WTC11 (cell line): Measurements from ENCODE around the gene GNAS-AS1. TPM values are rescaled to one million over a fixed set of nuclear protein-coding genes. Genes with fewer than 3 reads are reported as not detected.
A peak's percentile ranks its signal among the peaks of the same experiment; 100 is the strongest.
"Not testable (repeated sequence)": the region's sequence is repeated elsewhere in the genome, so short reads cannot be mapped to it uniquely, and the experiment has no call there.

ENCODE experiments used
- ATAC-seq: fragments of 200-7000 bp; cut with Tn5 transposase; 2 replicates; pipeline ENCODE4 v1.10.0; 2021; ENCODE audit warnings: mild to moderate bottlenecking, moderate library complexity
- CTCF ChIA-PET: fragments of 300-600 bp; sonication (Branson Sonifier 250); formaldehyde crosslinking; loops from one replicate; lab custom pipeline; 2021; ENCODE audit warnings: antibody characterized with exemption; lab: Charles Lee
- POLR2A ChIA-PET: fragments of 350-600 bp; sonication (Branson Sonifier 250); formaldehyde crosslinking; loops from one replicate; lab custom pipeline; 2021; ENCODE audit warnings: antibody characterized with exemption; lab: Charles Lee
- DNase-seq: peaks from one replicate; pipeline ENCODE4 v3.0.0; 2021; ENCODE audit warnings: low spot score
- H3K27ac Mint-ChIP-seq: 2 replicates; pipeline ENCODE4 v1.8.0; 2021; ENCODE audit warnings: mixed read lengths
- H3K27me3 Mint-ChIP-seq: 2 replicates; pipeline ENCODE4 v1.8.0; 2021; ENCODE audit warnings: low read depth, mild to moderate bottlenecking, moderate library complexity, mixed read lengths
- H3K36me3 Mint-ChIP-seq: 2 replicates; pipeline ENCODE4 v1.8.0; 2021; ENCODE audit warnings: mixed read lengths
- H3K4me1 Mint-ChIP-seq: 2 replicates; pipeline ENCODE4 v1.8.0; 2022; ENCODE audit warnings: mixed read lengths
- H3K4me3 Mint-ChIP-seq: 2 replicates; pipeline ENCODE4 v1.8.0; 2021; ENCODE audit warnings: mild to moderate bottlenecking, moderate library complexity, mixed read lengths
- H3K9me3 Mint-ChIP-seq: 2 replicates; pipeline ENCODE4 v1.8.0; 2021; ENCODE audit warnings: mixed read lengths
- ATF3 ChIP-seq: sonication (generic); formaldehyde crosslinking; conservative IDR thresholded peaks from 2 replicates; pipeline ENCODE4 v1.8.1; 2022; ENCODE audit warnings: mild to moderate bottlenecking, missing genetic modification reagents
- CTCF ChIP-seq: fragments of 200-600 bp; IDR thresholded peaks from 2 replicates; pipeline ENCODE4 v1.8.0; 2022; ENCODE audit warnings: antibody characterized with exemption
- EMX1 ChIP-seq: fragments of 250-450 bp; sonication (Bioruptor Pico); IDR thresholded peaks from 2 replicates; pipeline ENCODE4 v1.8.0; 2021; ENCODE audit warnings: mild to moderate bottlenecking
- ERG ChIP-seq: fragments of 250-450 bp; sonication (Bioruptor Pico); IDR thresholded peaks from 2 replicates; pipeline ENCODE4 v1.8.0; 2021; ENCODE audit warnings: mild to moderate bottlenecking
- GRHL2 ChIP-seq: fragments of 250-450 bp; sonication (Bioruptor Pico); IDR thresholded peaks from 2 replicates; pipeline ENCODE4 v1.8.0; 2022; ENCODE audit warnings: mild to moderate bottlenecking, moderate library complexity; ENCODE audit not compliant: insufficient replicate concordance, severe bottlenecking
- GTF2I ChIP-seq: fragments of 250-450 bp; sonication (Bioruptor Pico); conservative IDR thresholded peaks from 2 replicates; pipeline ENCODE4 v1.4.0; 2021; ENCODE audit warnings: mild to moderate bottlenecking
- HMGA2 ChIP-seq: fragments of 250-450 bp; sonication (Bioruptor Pico); IDR thresholded peaks from 2 replicates; pipeline ENCODE4 v1.4.0; 2021; ENCODE audit warnings: mild to moderate bottlenecking, moderate library complexity
- IRF1 ChIP-seq: sonication (generic); formaldehyde crosslinking; IDR thresholded peaks from 2 replicates; pipeline ENCODE4 v1.8.0; 2023; ENCODE audit warnings: missing genetic modification reagents
- MLX ChIP-seq: sonication (generic); formaldehyde crosslinking; IDR thresholded peaks from 2 replicates; pipeline ENCODE4 v1.8.1; 2023; ENCODE audit warnings: mild to moderate bottlenecking, missing genetic modification reagents, moderate library complexity
- MXD4 ChIP-seq: fragments of 250-450 bp; sonication (Bioruptor Pico); IDR thresholded peaks from 2 replicates; pipeline ENCODE4 v1.8.0; 2021; ENCODE audit warnings: mild to moderate bottlenecking, moderate library complexity, borderline replicate concordance
- NFE2L1 ChIP-seq: sonication (generic); formaldehyde crosslinking; IDR thresholded peaks from 2 replicates; pipeline ENCODE4 v1.8.1; 2023; ENCODE audit warnings: missing genetic modification reagents
- NFYB ChIP-seq: sonication (generic); formaldehyde crosslinking; conservative IDR thresholded peaks from 2 replicates; pipeline ENCODE4 v1.8.0; 2022; ENCODE audit warnings: low read depth, missing genetic modification reagents
- NR1H2 ChIP-seq: sonication (generic); formaldehyde crosslinking; IDR thresholded peaks from 2 replicates; pipeline ENCODE4 v1.9.0; 2021; ENCODE audit warnings: mild to moderate bottlenecking, moderate library complexity, missing genetic modification reagents
- TCF7 ChIP-seq: sonication (generic); formaldehyde crosslinking; IDR thresholded peaks from 2 replicates; pipeline ENCODE4 v1.8.0; 2022; ENCODE audit warnings: mild to moderate bottlenecking, low read depth, missing genetic modification reagents, moderate library complexity
- ZNF138 ChIP-seq: sonication (generic); formaldehyde crosslinking; conservative IDR thresholded peaks from 2 replicates; pipeline ENCODE4 v1.8.1; 2022; ENCODE audit warnings: mild to moderate bottlenecking, moderate library complexity, missing genetic modification reagents
- ZNF396 ChIP-seq: fragments of 250-450 bp; sonication (Bioruptor Pico); IDR thresholded peaks from 2 replicates; pipeline ENCODE4 v1.8.0; 2021; ENCODE audit warnings: mild to moderate bottlenecking, moderate library complexity, borderline replicate concordance
- ZNF423 ChIP-seq: fragments of 250-450 bp; sonication (Bioruptor Pico); IDR thresholded peaks from 2 replicates; pipeline ENCODE4 v2.1.2; 2022; ENCODE audit warnings: mild to moderate bottlenecking, moderate library complexity
- ZSCAN18 ChIP-seq: fragments of 250-450 bp; sonication (Bioruptor Pico); IDR thresholded peaks from 2 replicates; pipeline ENCODE4 v2.1.2; 2022; ENCODE audit warnings: mild to moderate bottlenecking, moderate library complexity
- total RNA-seq: library from RNA; stranded (reverse); gene quantifications from 3 replicates; pipeline ENCODE4 v1.2.3, GENCODE V29; 2021

Gene GNAS-AS1
- total RNA-seq, 1 experiment from 2014 or later: 12.2 TPM

- Mint-ChIP-seq H3K27me3 (no peaks in the 10 kb centered on the region; the same call in 1 of the 2 replicates), H3K9me3 (peaks cover 12% of the 10 kb centered on the region), H3K4me3 (no peak overlapping the region), H3K4me1 (no peaks in the 10 kb centered on the region), H3K36me3 (peaks cover 59% of the 10 kb centered on the region), H3K27ac (no peak overlapping the region)
- ChIA-PET CTCF (interaction anchor here (0.5 to 2.1 kb wide), 10 partner anchors 12 to 633 kb away, joined by 3 to 6 read pairs (median 3); partner anchors contain the start of genes ATP5F1E and GNAS), POLR2A (interaction anchor here (0.7 kb wide), 1 partner anchor 21 kb away, joined by 3 read pairs; no protein-coding TSS in a partner anchor)
- TF ChIP-seq CTCF (0 out of 2 replicates have a peak, but pooled peaks have one; percentile 11), ZNF423 (no peak)
- DNase-seq: peak; percentile 43
- peak; percentile 68 for ATAC-seq
Measured at GRCh38 chr20:58822149-58822548, 28.6 kb downstream of the GNAS-AS1 start.

- POLR2A ChIA-PET, ATAC-seq, H3K27me3 Mint-ChIP-seq, H3K4me3 Mint-ChIP-seq, H3K4me1 Mint-ChIP-seq, DNase-seq: not testable (repeated sequence)
- CTCF ChIA-PET: interaction anchor here (0.6 kb wide), 1 partner anchor 640 kb away, joined by 3 read pairs; no protein-coding TSS in a partner anchor
- Mint-ChIP-seq H3K36me3 (peaks cover 62% of the 10 kb centered on the region), H3K9me3 (peaks cover 12% of the 10 kb centered on the region), H3K27ac (peak overlapping the region; percentile 83)
Measured at GRCh38 chr20:58820515-58820914, 30.2 kb downstream of the GNAS-AS1 start.

GRCh38 chr20:58819921-58820320, 30.8 kb downstream of the GNAS-AS1 start:
- DNase-seq (no peak), ATAC-seq (no peak)
- no peaks in the 10 kb centered on the region for H3K4me1 Mint-ChIP-seq
- no peak for TF ChIP-seq IRF1 (CRISPR knock-in tag)
- no peak for TF ChIP-seq ZNF138 (CRISPR knock-in tag)
- TF ChIP-seq NFE2L1: no peak
- no peak for TF ChIP-seq MLX (CRISPR knock-in tag)
- TF ChIP-seq MXD4: no peak
- TF ChIP-seq GRHL2 (CRISPR knock-in tag): no peak
- no peak for TF ChIP-seq ATF3 (CRISPR knock-in tag)
- no peak for TF ChIP-seq NR1H2 (CRISPR knock-in tag)
- TF ChIP-seq ZSCAN18 (CRISPR knock-in tag): no peak
- TF ChIP-seq TCF7: no peak
- no peak for TF ChIP-seq NFYB (CRISPR knock-in tag)
- TF ChIP-seq ZNF396 (CRISPR knock-in tag): no peak
- TF ChIP-seq GTF2I: no peak
- TF ChIP-seq EMX1 (CRISPR knock-in tag): no peak
- TF ChIP-seq ERG (CRISPR knock-in tag): no peak
- TF ChIP-seq ZNF423: no peak
- no peak for TF ChIP-seq HMGA2 (CRISPR knock-in tag)
- peaks cover 57% of the 10 kb centered on the region for H3K36me3 Mint-ChIP-seq
- no peaks in the 10 kb centered on the region; the same call in 1 of the 2 replicates for H3K27me3 Mint-ChIP-seq
- H3K27ac Mint-ChIP-seq: no peak overlapping the region
- peaks cover 12% of the 10 kb centered on the region for H3K9me3 Mint-ChIP-seq
- POLR2A ChIA-PET: no interaction called here
- CTCF ChIA-PET: no interaction called here
- no peak overlapping the region for H3K4me3 Mint-ChIP-seq
